HK-2 (cell line): ENCODE data around the gene SSTR1.

Experiments used
- DNase-seq: peaks from one replicate; pipeline ENCODE4 v3.0.0-alpha.2; 2018; ENCODE audit not compliant: unreplicated experiment

Gene SSTR1

GRCh38 chr14:38202444-38203191 lies 5.1 kb upstream of the SSTR1 start:
- no peak for DNase-seq

- no peak for DNase-seq
These were observed 3.6 kb upstream of the SSTR1 start for GRCh38 chr14:38203929-38204718.

GRCh38 chr14:38204719-38205115 lies 3.0 kb upstream of the SSTR1 start:
- DNase-seq: no peak

- DNase-seq: no peak
These were observed 2.4 kb upstream of the SSTR1 start for GRCh38 chr14:38205119-38205813.

GRCh38 chr14:38205949-38206665 lies 1.6 kb upstream of the SSTR1 start:
- no peak for DNase-seq

- DNase-seq: no peak
These were observed 871 bp upstream of the SSTR1 start for GRCh38 chr14:38206689-38207376.

- no peak for DNase-seq
These were observed 348 bp upstream of the SSTR1 start for GRCh38 chr14:38207377-38207735.

- no peak for DNase-seq
These were observed 1.2 kb downstream of the SSTR1 start for GRCh38 chr14:38208618-38209562.

- no peak for DNase-seq
These were observed 2.2 kb downstream of the SSTR1 start for GRCh38 chr14:38209572-38210557.

GRCh38 chr14:38210587-38211216 lies 3.0 kb downstream of the SSTR1 start:
- DNase-seq: no peak

- no peak for DNase-seq
These were observed 3.6 kb downstream of the SSTR1 start for GRCh38 chr14:38211255-38211735.

- no peak for DNase-seq
These were observed 4.4 kb downstream of the SSTR1 start for GRCh38 chr14:38212111-38212510.

GRCh38 chr14:38213001-38213400 lies 5.3 kb downstream of the SSTR1 start:
- DNase-seq: no peak

GRCh38 chr14:38217553-38217952 lies 9.8 kb downstream of the SSTR1 start:
- DNase-seq: no peak

GRCh38 chr14:38221077-38221476 lies 13.4 kb downstream of the SSTR1 start:
- no peak for DNase-seq

- no peak for DNase-seq
These were observed 16.6 kb downstream of the SSTR1 start for GRCh38 chr14:38224338-38224737.

GRCh38 chr14:38225946-38226345 lies 18.2 kb downstream of the SSTR1 start:
- no peak for DNase-seq

GRCh38 chr14:38226366-38226765 lies 18.7 kb downstream of the SSTR1 start:
- DNase-seq: no peak
